ENCODE results near the gene TPSG1. TPM values are rescaled to one million over a fixed set of nuclear protein-coding genes. Genes with fewer than 3 reads are reported as not detected.
"Not testable (repeated sequence)": the region's sequence is repeated elsewhere in the genome, so short reads cannot be mapped to it uniquely, and the experiment has no call there.

The TPSG1 gene
- total RNA-seq, 2 experiments from 2014 or later = not detected

DNA sequence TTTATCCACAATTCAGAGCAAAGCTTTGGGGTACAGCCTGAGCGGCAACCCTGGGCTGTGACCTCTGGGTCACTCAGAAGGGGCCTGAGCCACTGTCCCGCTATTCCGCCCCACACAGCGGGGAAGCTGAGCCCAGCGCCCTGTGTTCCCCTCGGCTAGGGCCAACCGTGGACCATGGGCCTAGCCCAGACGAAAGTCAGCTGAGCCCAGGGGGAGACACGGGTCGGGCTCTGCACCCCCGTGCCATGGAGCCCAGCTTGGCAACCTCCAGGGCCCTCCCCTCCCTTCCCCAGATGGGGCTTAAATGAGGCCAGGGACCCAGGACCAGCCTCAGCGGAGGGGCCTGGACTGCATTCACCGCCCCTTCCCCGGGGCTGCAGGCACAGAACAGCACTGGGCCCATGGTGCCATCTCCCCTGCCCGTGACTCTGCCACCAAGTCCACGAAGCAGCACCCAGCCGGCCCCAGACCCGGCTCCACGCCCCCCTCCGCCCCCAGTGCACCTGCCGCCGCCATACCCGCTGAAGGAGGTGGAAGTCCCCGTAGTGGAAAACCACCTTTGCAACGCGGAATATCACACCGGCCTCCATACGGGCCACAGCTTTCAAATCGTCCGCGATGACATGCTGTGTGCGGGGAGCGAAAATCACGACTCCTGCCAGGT is 32.6 kb upstream of the TPSG1 start:
- POLR2A ChIA-PET = no interaction called here
- CTCF ChIA-PET = no interaction called here

DNA sequence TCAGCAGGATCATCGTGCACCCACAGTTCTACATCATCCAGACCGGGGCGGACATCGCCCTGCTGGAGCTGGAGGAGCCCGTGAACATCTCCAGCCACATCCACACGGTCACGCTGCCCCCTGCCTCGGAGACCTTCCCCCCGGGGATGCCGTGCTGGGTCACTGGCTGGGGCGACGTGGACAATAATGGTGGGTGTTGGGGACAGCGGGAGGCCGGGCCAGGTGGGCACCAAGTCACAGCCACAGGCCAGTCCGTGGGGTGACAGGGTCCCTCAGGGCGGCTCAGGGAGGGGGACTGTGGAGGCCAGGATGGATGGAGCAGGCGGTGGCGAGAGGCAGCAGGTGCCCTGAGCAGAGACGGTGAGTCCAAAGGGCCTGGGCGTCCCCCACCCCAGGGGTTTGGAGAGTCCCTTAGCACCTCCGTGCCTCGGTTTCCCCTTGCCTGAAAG is 31.8 kb upstream of the TPSG1 start:
- POLR2A ChIA-PET = no interaction called here
- CTCF ChIA-PET = no interaction called here

- POLR2A ChIA-PET, CTCF ChIA-PET: not testable (repeated sequence)
Measured at GRCh38 chr16:1256296-1256873, 31.3 kb upstream of the TPSG1 start.

- CTCF ChIA-PET, POLR2A ChIA-PET: not testable (repeated sequence)
Measured at GRCh38 chr16:1255276-1256122, 30.4 kb upstream of the TPSG1 start, which contains the start of gene TPSD1. TPSD1 (plus strand) TSS chr16:1256069; CDS start chr16:1256281, 212 bp downstream.

DNA sequence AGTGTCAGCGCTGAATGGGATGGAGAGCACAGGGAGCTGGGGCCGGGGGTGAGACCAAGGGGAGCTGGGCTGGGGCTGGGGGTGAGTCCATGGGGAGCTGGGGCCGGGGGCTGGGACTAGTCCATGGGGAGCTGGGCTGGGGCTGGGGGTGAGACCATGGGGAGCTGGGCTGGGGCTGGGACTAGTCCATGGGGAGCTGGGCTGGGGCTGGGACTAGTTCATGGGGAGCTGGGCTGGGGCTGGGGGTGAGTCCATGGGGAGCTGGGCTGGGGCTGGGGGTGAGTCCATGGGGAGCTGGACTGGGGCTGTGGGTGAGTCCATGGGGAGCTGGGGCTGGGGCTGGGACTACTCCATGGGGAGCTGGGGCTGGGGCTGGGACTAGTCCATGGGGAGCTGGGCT is 29.8 kb upstream of the TPSG1 start:
- POLR2A ChIA-PET = not testable (repeated sequence)

DNA sequence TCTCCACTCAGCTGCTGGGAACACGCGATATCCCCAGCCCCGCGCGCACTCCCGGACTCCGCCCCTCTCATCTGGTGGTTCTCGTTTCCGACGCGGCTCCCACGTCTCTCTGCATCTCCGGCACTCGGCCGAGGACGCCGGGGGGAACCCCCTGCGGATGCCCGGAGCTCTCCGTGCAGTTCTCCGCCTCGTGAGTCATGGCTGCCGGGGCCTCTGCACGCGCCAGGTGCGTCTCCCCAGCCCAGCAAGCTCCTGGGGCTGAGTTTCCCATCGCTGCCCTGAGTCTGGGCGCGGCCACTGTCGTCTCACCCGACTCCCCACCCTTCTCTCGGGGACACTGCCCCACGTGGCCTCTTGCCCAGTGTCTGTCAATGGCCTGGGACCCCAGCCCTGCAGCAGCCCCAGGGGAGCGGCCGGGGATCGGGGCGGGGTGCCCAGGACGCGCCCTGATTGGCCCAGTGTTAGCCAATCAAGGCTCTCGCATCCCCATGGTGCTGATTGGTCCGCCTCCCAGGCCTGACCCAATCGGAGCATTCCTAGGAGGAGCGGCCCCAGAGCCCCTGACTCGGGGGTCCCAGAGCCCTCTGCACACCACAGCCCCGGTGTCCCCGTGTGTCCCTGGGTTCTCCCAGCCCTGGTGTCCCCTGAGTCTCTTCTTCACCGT is 28.8 kb upstream of the TPSG1 start:
- POLR2A ChIA-PET, CTCF ChIA-PET: not testable (repeated sequence)

More for the DNA sequence above, 29.8 kb upstream of the TPSG1 start:
- CTCF ChIA-PET = not testable (repeated sequence)

DNA sequence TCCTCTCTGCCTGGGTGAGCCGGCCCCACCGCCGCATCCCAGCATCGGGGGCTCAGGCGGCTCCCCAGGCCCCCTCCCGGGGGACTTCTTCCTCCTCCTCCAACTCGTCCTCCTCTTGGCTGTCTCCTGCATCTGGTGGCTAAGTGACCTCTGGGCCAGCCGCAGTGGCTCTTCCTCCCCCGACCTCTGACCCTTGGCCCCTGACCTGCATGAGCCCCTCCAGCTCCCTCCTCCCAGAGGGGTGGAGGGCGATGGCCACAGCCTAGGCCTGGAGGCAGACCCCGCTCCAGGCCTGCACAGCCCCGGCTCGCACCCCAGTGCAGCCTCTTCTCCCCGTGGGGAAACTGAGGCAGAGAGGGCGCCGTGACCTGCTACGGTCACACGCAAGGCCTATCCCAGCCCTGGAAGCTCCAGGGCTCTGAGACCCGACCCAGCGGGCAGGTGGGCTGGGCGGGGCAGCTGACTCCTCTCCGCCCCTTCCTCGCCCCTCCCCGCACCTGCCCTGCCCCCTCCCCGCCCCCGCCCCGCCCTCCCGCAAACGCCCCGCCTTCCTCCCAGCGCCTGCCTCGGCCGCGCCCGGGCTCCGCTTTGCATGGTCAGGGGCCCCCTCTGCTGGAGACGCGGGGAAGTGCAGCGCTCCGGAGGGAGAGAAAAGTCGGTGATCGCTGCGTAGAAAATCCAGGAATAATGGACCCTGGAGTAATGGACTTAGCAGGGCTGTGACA is 24.1 kb upstream of the TPSG1 start:
- POLR2A ChIA-PET, CTCF ChIA-PET: not testable (repeated sequence)

DNA sequence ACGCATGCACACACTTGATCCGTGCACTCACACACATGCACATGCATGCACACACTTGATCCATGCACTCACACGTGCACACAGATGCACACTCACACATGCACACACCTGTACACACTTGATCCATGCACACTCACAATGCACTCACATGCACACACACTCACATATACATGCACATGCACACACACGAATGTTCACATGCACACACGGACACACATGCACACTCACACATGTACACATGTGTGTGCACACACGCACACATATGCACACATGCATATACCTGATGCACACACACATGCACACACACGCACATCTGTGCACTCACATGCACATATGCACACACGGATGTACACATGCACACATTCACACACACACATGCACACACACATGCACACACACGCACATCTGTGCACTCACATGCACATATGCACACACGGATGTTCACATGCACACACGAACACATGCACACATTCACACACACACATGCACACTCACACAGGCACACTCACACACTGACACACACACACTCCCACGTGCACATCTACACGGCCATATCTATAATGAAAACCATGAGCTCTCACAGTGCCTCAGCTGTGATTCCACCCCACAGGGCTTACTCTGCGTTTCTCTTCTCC is 23.0 kb upstream of the TPSG1 start:
- CTCF ChIA-PET, POLR2A ChIA-PET: not testable (repeated sequence)

- ChIA-PET POLR2A (no interaction called here), CTCF (no interaction called here)
Measured at GRCh38 chr16:1245452-1246020, 20.5 kb upstream of the TPSG1 start.

- ChIA-PET CTCF (no interaction called here), POLR2A (no interaction called here)
Measured at GRCh38 chr16:1244881-1245280, 19.8 kb upstream of the TPSG1 start.

DNA sequence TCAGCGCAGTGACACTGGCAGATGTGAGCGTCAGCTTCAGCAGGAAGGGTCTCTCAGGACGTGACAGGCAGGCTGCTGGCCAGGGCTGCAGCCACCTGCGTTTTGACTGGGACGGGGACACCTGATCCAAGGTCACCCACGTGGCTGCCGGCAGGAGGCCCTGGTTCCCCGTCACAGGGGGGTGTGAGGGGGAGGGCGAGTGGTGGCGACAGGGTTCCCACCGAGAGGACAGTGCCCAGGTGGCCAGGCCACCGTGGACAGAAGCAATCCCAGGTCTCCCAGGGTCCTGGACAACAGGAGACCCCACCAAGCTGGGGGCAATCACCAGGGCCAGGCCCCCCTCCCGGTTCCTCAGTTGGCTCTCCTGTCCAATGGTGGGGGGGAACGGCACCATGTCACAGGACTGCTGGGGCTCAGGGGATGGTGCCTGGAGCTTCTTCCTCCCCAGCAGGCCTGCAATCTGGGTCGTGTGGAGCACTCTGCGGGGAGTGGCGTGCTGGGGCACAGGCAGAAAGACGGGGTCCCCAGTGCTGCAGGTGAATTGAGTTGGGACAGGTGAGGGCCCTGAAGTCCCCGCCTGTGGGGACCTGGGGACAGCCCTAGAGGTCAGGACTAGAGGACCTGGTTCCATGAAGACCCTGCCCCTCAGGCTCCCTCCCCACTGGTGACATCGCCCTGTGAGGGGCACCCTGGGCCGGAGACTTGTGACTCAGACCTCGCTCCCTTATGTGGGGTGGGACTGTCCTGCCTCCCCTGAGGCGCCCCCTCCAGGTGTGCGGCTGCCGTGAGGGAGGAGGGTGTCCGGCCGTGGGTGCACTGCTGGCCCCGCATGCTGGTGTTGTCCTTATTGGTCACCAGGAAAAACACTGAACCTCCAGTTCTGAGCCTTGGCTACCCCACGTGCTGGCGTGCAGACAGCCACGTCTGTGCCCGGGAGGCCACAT is 19.1 kb upstream of the TPSG1 start:
- POLR2A ChIA-PET, CTCF ChIA-PET: not testable (repeated sequence)

- POLR2A ChIA-PET, CTCF ChIA-PET: not testable (repeated sequence)
Measured at GRCh38 chr16:1243363-1243762, 18.3 kb upstream of the TPSG1 start.

DNA sequence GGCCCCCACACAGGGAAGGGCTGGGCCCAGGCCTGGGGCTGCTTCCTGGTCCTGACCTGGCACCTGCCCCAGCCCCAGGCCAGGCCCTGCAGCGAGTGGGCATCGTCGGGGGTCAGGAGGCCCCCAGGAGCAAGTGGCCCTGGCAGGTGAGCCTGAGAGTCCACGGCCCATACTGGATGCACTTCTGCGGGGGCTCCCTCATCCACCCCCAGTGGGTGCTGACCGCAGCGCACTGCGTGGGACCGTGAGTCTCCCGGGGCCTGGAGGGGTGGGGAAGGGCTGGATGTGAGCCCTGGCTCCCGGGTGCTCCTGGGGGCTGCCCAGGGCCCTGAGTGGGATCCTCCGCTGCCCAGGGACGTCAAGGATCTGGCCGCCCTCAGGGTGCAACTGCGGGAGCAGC is 16.0 kb upstream of the TPSG1 start:
- CTCF ChIA-PET, POLR2A ChIA-PET: not testable (repeated sequence)

- POLR2A ChIA-PET, CTCF ChIA-PET: not testable (repeated sequence)
Measured at GRCh38 chr16:1240436-1240835, 15.4 kb upstream of the TPSG1 start, which contains the start of gene TPSAB1. TPSAB1 (plus strand) TSS chr16:1240705; CDS start chr16:1240939, 234 bp downstream.

GRCh38 chr16:1239575-1239974 is 14.5 kb upstream of the TPSG1 start:
- POLR2A ChIA-PET, CTCF ChIA-PET: not testable (repeated sequence)

DNA sequence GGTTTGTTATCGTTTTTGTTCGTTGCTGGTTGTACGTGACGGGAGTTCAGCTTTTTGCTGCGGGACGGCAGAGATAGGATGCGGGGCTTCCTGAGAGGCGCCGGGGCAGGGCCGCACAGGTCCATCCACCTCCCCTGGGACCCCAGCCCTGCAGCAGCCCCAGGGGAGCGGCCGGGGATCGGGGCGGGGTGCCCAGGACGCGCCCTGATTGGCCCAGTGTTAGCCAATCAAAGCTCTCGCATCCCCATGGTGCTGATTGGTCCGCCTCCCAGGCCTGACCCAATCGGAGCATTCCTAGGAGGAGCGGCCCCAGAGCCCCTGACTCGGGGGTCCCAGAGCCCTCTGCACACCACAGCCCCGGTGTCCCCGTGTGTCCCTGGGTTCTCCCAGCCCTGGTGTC is 13.8 kb upstream of the TPSG1 start:
- CTCF ChIA-PET = interaction anchor here (0.6 kb wide), 1 partner anchor 186 kb away, joined by 3 read pairs; no protein-coding TSS in a partner anchor
- POLR2A ChIA-PET = not testable (repeated sequence)

- CTCF ChIA-PET = no interaction called here
Measured at GRCh38 chr16:1237990-1238389, 12.9 kb upstream of the TPSG1 start.

GRCh38 chr16:1236659-1237058 is 11.6 kb upstream of the TPSG1 start:
- POLR2A ChIA-PET, CTCF ChIA-PET: not testable (repeated sequence)

More at GRCh38 chr16:1237990-1238389, 12.9 kb upstream of the TPSG1 start:
- POLR2A ChIA-PET = no interaction called here
